ENCODE data around the gene RNF152.

The RNF152 gene

DNA sequence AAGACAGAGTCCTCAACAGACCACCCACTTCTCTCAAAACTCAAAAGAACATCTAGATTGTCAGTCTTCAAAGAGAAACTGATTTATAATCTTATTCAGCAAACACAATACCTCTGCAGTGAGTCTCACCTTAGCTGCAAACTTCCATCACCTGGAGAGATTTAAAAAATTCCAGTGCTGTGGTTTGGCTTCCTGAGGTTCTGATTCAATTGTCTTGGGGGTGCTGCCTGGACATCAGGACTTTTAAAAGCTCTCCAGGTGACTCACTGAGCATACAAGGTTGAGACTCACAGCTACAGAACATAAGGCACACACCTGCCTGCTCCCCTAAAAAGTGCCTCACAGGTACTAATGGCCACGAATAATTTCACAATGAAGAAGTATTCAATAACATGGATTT, 40.3 kb downstream of the RNF152 start:
- no peak for DNase-seq

DNA sequence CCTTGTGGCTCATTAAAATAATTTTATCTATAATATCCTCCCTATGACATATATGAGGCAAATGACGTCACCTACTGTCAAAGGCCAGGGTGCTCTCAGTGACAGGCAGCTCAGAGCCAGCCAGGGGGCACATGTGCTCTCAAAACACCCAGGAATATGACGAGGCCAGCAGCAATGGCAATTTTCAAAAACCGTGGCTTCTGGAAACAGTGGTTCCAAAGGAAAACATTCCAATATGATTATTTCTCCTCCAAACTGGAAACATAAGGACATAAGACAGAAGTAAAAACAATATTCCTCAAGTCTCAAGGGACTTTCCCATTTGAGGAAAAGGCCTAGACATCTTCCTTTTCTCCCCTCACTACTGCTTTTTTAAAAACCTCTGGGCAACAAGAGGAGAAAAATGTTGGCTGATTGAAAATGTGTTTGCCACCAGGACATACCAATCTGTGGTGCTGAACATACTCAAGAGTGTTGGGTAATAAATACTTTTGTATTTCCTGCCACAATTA, 40.8 kb downstream of the RNF152 start:
- no peak for DNase-seq

DNA sequence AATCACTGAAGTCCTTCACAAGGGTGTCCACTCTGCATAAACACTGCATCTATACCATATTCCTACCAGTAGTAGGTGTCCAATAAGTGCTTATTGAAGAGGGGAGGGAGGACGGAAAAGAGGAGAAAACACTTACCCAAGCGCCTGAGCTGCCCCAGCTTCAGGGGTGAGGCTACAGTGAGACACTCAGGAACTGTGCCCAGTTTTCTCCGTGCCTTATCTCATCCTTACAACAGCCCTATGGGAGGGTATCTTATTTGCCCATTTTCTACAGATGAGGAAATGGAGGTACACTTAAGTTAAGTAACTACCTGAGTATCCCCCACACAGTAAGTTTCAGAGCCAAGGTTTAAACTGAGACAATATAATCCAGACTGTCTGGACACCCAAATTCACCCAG, 41.5 kb downstream of the RNF152 start:
- no peak for DNase-seq

DNA sequence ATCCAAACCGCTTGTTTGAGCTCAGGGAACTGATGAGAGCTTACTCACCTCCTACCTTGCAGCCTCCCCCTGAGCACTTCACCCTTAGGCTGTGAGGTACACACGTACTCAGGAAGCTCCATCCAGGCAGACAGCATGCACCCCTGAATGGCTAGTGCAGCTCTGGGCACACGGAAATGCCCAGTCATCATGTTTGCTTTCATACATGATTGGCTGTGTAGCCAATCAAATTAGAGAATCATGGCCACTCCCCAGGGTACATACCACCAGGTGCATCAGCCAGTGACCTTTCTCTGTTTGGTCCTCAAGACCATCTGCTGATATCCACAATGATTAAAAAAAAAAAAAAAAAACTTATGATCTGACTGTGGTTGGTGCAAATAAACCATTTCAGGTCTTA, 42.1 kb downstream of the RNF152 start:
- DNase-seq, result no peak

DNA sequence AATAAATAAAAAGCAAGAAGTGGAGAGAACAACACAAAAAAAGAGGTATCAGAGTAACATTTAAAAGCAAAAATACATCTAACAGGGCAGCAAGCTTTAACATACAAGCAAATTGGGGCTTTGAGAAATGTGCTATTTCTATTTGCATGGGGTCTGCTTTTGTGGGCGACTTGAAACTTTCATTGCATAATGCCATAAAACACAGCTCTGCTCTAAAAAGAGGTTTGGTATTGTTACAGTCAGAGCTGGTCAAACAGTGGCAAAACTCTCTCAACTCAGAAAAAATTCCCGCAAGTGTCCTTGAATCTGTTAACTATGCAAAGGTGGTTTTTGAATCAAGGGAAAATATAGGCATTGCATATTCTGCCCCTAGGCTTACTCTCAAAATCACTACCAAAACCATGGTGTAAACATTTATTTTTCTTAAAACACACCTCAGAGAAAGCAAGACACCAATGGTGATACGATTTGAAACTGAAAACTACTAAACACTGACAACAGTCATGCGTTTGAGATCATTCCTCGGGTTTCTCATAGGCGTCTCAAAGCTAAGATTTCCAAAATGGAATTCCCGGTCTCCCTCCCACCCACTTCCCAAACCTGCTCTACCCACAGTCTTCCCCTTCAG, 45.5 kb downstream of the RNF152 start:
- no peak for DNase-seq

DNA sequence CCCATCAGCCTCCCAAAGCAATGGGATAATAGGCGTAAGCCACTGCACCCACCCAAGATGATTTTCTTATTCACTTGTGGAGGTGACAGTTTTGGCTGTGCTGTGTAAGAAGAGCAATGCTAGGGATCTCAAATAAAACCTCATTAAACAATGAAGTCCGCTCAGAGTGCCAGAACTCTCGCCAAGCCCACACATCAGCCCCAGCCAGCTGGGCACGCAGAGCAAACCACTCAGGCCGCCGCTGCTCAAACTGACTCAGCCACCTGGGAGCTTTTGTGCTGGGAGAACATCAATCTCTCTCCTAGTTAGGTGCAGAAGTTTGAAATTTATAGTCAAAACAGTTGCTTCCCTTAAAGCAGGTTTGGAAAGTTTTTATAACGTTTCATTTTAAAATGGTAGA, 47.6 kb downstream of the RNF152 start:
- no peak for DNase-seq

DNA sequence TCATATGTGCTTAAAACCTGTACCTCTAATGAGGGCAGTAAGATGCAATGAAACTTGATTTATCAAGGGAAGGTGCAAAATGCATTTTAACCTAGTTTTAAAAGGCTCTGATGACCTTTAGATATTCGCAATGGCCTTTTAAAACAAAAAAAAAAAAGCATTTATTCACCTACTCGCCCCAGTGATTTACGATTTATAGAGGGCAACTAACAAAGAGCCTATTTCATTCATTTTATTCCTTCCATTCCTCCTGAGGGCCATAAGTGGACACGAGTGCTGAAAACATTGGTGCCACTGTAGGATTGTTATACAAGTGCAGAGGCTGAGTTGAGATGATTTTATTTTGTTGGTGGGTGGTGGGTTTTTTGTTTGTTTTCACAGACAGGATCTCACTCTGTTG, 48.1 kb downstream of the RNF152 start:
- DNase-seq, result no peak

DNA sequence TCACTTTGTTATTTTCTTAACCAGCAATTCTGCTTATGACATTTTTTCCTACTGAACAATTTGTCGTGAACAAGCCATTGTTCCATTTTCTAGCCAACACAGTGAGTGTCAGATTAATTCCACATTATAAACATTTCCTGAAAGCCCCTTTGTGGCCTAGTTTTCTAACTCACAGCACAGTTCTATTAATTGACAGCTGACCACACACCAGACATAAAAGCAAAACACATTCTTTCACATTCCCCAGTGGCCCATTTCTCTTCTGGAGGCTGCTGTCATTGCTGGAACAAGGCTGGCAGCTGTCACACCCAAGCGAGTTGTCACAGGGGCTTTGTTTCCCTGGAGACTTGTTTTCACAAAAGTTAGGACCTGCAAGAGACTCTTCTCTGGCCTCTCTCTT, 50.7 kb downstream of the RNF152 start:
- no peak for DNase-seq

DNA sequence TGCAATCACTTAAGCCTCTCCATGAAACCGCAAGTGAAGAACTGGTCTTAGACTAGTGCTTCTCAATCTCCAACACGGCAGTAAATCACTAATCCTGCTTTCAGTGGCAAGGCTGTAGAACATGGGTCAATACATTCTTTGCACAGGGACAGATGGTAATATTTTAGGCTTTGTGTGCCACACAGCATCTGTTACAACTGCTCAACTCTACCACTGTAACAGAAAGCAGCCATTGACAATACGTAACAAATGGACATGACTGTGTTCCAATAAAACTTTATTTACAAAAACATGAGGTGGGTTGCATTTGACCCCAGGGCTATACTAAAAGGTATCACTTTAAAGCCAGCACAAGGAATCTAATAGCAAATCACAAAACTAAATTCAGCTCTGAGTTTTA, 51.1 kb downstream of the RNF152 start:
- DNase-seq, result no peak

DNA sequence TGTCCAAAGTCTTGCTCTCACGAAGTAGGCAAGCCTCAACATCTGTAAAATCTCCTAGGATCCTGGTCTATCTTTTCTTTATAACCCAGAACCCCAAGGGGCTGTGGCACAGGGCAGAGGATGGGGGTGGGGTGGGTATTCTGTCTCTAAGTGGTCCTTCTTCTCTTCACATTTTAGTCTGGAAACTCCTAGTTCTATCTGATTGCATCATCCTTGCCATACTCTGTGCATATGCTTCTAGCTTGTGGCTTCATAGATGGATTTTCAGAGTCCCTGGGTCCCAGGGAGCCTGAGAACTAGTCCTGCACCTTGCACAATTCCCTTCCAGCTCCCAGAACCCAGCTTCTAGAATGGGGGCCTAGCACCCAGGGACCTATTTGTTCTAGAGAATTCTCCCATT, 52.5 kb downstream of the RNF152 start:
- no peak for DNase-seq

DNA sequence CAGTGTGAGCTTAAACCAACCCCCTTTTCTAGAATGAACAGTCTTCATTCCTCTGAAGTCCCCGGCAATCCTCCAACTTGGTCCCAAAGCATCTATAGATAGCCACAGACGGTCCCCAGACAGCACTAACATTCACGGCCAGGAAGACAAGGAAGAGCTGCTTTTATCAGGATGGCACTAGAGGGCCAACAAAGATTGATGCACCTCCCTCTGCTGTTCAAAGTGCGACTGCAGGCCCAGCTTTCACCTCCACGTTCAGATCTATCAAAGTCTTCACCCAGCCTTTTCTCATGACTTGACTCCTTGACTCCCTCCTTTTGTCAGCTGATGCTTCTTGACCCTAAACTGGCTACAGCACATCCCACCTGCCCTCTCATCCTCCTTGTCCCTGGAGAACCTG, 54.3 kb downstream of the RNF152 start:
- DNase-seq, result no peak

DNA sequence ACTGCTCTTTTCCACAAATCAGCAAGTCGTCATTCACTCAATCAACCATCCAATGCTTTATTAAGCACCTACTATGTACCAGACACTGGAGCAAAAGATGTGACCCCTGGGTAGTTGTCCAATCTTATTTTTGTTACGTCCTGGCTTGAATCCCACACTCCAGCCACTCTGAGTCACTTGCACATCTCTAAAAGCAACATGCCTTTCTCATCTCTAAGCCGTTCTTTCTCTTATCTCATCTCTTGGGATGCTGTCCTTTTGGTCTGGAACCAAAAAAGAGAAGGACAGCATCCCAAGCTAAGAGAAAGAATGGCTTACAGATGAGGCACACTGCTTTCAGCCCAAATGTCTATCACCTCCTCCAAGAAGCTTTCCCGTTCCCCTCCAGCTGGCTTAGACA, 58.8 kb downstream of the RNF152 start:
- no peak for DNase-seq

DNA sequence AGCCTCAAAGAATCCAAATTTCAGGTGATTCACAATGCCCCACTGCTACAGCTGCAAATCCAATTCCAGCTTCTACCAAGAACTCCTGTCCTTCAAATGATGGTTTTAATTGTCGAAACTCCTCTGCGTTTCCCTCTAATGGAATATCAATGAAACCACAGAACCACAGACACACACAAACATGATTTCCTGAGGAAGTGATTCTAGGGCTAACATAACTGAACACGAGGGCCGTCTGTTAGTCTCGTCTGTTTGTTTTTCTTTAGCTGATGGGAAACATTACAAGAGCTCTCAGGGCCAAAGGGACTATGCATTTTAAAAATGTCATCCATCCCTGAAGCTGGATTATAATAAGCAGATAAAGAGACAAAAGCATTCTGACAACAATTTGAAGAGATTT, 59.4 kb downstream of the RNF152 start:
- DNase-seq, result peak in 1 of 2 donors; percentile 13

DNA sequence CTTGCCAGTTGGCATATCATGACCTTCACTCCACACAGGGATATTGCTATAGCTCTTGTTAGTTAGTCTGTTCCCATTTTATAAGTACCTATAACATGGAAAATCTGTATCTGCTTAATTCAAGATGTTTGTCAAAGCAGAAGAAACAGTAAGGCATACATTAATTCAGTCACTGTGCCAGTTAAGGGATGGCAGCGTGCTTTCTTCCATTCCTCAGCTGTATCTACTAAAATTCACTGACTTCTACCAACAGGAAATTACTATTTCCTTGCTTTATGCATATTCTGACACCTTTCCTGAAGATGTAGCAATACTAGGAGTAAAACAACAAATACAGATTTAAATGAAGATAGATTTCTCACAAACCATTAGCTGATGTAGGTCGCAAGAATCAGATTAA, 59.9 kb downstream of the RNF152 start:
- DNase-seq, result no peak

DNA sequence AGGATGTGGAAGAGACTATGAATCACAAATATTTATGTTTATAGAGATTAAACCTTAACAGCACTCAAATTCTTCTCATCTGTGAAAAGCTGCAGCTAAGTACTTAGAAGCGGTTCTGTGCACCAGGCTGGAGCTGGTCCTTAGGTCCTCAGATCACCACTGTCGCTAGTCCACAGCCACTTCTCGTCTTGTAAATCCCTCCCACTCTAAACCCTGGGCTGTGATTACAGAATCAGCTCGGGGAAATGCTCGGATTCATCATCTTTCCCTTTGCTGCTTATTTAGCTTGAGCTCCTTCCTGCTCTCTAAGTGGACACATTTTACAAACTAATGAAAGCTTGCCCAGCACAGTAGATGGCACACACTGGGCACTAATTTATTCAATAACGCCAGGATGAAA, 61.7 kb downstream of the RNF152 start:
- no peak for DNase-seq

DNA sequence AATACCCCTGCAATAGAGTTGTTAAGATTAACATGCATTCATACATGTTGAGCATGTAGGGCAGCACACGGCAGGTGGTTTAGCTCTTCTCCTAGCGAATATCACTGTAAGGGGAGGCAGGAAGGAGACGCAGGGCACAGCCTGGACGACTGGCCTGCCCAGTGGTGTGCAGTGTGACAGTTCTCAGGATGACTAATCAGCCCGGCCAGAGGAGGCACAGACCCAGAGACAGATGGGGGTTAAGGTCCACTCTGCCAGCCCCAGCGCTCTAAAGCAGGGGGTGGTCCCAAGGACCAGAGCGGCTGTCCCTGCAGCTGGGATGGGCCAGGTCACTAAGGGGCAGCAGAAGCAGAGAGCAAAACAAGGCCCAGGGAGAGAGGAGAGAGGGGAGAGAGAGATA, 63.7 kb downstream of the RNF152 start:
- no peak for DNase-seq

DNA sequence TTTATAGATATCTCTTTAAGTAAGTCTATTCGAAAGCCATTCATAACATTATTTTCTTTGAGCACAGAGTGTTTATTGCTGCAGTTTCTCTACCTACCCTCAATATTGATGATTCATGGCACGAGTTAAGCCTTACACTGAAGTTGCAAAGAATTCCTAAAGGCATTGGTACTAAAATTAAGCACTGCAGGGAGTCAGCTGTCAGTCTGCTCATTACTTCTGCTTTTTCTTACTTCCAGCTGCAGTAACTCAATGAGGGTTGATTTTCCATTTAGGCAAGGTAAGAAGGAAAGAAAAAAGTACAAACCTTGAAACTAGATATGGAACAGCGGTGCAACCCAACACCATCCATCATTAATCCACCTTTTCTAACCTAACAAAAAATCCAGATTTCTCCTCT, 65.2 kb downstream of the RNF152 start:
- no peak for DNase-seq

DNA sequence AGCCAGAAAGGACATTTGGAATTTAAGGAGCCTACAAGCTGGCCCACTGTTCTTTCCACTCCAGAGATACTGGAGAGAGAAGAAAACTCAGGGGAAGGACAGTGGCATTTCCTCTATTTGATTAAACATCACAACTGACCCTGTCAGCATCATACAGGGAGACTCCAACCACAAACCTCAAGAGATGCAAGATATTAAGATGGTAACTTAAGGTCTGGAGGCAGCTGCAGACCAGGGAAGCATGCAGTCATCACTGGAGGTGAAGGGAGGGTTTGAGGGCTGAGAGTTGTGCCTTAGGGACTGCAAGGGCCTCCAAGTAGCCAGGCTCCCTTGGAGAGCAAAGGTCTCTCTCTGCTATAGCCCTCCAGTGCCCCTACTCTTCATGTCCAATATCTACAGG, 67.4 kb downstream of the RNF152 start:
- DNase-seq, result no peak

DNA sequence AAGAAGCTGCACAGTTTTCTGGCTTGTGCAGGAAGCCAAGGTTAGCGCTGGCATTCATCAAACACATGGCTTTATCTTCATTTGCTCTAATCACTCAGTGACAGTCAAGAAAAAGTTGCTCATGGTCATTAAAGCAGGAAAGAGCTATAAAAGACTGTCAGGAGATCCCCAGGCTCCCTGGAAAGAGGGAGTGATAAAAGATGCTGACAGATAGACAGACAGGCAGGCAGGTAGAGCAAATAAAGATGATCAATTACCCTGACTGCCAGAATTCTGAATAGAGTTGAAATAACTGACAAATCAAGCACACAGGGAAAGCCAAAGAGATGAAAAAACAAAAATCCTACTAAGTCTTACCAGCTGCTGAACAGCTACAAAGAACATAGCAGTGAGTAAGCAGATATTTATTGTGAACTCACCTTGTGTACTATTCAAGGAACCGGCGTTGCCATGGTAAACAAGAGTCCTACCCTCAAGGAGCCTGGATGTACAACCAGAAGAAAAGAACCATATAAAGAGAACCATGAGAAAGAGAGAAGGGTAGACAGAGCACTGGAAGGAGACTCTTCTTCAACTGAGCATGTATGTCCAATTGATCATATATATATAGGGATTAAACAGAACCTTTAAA, 68.0 kb downstream of the RNF152 start:
- no peak for DNase-seq

DNA sequence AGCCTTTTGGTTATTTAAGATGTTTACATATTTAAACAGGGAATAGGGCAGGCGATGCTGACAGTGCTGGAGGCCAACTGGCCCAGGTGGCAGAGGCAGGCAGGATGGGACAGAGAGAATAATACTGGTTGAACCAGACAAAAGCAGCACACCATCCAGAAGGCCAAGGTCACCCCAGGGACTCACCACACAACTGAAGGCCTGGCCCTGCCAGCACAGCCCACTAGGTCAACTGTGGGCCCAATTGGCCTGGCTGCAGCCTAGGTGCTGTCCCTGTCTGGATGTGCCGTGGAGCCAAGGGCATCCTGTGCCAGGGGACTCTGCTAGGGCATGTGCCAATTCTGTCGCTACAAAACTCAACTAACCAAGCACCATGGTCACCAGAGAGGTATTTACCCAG, 69.2 kb downstream of the RNF152 start:
- DNase-seq, result no peak

DNA sequence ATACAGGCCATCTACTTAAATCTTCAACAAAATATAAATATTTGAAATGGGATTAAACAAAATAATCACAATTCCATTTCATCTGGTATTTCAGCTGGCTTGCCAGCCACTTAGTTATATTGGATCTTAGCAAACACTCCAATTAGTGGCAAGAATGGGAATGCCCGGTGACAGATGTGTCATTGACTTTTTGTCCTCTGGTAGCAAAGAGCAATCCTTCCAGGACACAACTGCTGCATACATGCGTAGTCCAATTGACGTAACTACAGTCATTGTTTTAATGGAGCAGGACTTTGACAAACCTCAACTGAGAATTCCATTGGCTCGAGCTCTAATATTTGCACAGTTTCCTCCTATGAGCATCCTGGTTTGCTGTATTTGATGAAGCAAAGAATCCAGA, 69.9 kb downstream of the RNF152 start:
- no peak for DNase-seq

DNA sequence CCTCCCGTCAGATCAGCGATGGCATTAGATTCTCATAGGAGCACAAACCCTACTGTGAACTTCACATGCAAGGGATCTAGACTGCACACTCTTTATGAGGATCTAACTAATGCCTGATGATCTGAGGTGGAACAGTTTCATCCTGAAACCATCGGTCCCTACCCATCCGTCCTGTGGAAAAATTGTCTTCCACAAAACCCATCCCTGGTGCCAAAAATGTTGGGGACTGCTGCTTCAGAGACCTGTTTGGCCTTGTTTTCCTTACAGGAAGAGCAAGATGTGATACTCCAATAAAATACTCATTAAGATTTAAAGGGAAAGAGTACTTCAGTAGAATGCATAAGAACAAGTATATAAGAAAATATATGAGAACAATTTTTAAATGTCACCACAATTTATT, 71.1 kb downstream of the RNF152 start:
- no peak for DNase-seq

DNA sequence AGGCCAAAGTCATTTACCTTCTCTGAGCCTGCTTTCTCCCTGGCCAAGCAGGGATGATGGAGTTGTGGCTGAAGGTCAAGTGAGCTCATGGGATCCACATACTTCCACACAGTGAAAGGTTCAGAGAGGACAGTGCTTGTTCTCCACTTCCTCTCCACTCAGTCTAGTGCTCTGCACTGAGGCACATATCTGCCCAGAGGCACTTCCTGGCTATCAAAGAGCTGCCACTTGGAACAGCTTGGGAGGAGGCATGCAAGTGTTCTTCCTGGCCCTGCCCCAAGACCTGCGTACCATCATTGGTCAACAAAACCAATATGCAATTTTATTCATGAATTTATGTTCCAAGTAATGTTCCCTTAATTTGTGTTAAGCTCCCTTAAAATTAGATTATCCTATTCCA, 71.9 kb downstream of the RNF152 start:
- no peak for DNase-seq

DNA sequence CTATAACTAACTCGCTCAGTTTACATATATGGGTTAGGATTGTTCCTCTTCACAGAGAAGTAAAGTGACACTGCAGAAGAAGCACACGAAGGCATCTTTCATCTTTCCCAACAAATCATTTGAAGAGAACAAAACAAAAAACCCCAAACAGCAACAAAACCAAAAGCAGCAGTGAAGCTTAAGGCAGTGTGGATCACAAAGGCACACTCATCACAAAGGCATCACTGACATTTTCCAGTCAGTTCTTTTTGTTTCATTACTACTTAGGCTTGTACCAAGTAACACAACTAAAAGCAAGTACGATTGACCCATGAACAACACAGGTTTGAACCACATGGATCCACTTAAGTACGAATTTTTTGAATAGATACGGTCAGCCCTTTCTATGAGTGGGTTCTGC, 75.7 kb downstream of the RNF152 start:
- DNase-seq, result no peak

DNA sequence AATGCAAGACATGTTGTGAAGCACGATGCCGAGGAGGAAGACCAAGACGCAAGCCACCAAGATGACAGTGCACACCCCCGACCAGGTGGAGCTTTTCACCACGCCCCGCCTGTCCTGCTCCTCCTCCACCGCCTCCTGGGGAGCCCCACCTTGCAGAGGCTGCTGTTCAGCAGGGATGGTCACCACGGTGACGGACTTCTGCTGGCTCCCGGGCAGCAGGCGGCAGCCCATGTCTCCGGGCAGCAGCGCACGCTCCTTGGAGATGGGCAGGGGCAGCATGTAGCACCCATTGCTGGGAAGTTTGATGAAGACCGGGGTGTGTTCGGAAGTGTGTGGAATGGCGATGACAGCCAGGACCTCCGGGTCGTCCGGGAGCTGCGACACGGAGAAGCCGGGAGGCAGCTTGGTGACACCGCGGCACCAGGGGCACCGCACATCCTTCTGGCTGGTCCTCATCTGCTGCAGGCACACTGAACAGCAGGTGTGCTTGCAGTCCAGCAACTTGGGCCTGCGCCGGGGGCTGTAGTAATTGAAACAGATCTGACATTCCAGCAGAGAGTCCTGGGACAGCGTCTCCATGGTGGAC, 76.8 kb downstream of the RNF152 start:
- DNase-seq, result no peak

Data from CD4-positive, alpha-beta T cell treated with Interleukin-4 for 1 hour (primary cell).